T47D (cell line): Measurements from ENCODE around the gene PGC.

ENCODE experiments used
- DNase-seq, 2 experiments: peaks; one replicate each; pipeline versions ENCODE4 v3.0.0 to v3.0.0-alpha.2; 2011 to 2012; ENCODE audit warnings: low read depth in 1 of 2, low spot score in 1 of 2
- JUND ChIP-seq: IDR thresholded peaks from 2 replicates; pipeline ENCODE4 v1.6.1; 2012; ENCODE audit warnings: low read depth
- in situ Hi-C: cut with HindIII; loops from 2 replicates; pipeline ENCODE4 v1.10.0; 2016; ENCODE audit warnings: low sequenced_read_pairs, low pct_unique_long_range_greater_than_20kb

PGC gene

DNA sequence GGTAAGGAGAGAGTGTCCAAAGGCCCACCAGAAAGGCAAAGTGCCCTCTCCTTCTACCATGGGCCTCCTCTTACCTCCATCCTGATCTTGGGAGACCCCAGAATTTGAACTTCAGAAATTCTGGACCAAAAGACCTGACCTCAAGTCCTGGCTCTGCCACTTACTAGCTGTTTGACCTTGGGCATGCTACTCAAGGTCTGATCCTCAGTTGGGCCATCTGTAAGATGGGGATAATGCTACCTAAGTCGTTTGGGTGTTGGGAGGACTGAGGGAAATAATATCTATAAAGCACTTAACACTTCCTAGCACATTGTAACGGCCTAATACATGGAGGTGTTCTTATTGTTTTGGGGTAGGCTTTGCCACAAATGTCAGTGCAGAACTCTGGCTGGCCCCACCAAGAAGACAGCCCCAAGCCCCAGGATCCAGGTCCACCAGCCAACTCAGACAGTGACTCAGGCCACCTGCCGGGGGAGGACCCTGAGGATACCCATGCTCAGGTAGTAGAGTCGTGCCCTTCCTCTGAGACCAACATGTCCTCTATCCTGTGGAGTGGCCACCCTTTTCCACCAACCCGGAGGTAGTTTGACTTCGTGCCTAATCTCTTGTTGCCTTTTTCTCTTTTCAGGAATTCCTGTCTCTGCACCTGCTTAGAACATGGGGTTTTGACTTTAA is 36.0 kb upstream of the PGC start:
- no peak for DNase-seq
- TF ChIP-seq JUND, result no peak
- in situ Hi-C loops, result loop anchor here (25.0 kb wide), 1 partner anchor 254 kb away; no protein-coding TSS in a partner anchor

GRCh38 chr6:41781366-41781730 is 34.2 kb upstream of the PGC start:
- in situ Hi-C loops, result loop anchor here (25.0 kb wide), 1 partner anchor 256 kb away; no protein-coding TSS in a partner anchor
- DNase-seq, result peak in 1 of 2 experiments; percentile 64
- TF ChIP-seq JUND, result no peak

DNA sequence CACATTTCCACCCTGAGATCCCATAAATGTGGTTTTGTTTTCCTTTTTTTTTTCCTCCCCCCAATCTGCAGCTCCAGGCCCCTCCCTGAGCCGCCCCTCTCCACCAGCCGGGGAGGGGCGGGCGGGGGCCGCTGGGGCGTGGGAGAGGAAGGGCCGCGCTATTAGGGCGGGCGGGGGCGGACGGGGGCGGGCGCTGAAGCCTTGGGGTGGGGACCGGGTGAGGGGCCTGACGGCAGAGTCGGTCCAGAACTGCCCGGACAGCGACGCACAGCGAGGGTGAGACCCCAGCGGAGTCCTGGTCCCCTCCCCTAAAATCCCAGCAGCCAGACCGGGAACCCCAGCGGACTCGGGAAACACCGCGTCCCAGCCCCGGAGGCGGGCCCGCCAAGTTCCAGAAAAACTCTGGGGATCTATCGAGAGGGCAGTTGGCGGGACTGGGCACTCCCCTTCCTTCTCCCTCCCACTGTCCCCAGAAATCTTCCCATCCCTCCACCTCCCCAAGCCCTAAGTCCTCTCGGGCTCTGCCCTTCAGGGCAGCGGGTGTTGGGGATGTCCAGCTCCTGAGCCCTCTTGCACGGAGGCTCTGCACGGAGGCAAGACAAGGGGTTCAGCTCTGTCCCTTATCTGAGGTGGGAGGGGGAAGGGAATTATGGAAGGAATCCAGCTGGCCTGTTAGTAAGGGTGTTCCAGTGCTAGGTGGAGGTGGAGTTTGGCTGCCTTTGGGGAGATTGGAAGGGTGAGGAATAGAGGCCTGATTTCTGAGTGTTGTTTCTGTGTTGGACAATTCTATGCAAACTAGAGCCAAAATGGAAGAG is 33.6 kb upstream of the PGC start, which contains the start of gene PRICKLE4:
TSS of gene PRICKLE4 (plus strand) at position 232 of the 815 bp plus-strand sequence. CDS start 2,692 bp downstream, outside the sequence.
- in situ Hi-C loops, result loop anchor here (25.0 kb wide), 1 partner anchor 257 kb away; no protein-coding TSS in a partner anchor
- DNase-seq, result peak in 1 of 2 experiments; percentile 45

GRCh38 chr6:41779788-41780550 is 32.8 kb upstream of the PGC start, which contains the start of gene FRS3:
Gene FRS3, minus strand, starts transcription at chr6:41779900. Its CDS starts 2,913 bp downstream, at chr6:41776987.
- peak; percentile 86 to 93 for DNase-seq
- in situ Hi-C loops, result loop anchor here (25.0 kb wide), 1 partner anchor 257 kb away; no protein-coding TSS in a partner anchor
- no peak for TF ChIP-seq JUND

More for the DNA sequence above, 33.6 kb upstream of the PGC start, which contains the start of gene PRICKLE4:
- no peak for TF ChIP-seq JUND

- TF ChIP-seq JUND, result no peak
- in situ Hi-C loops, result loop anchor here (25.0 kb wide), 1 partner anchor 258 kb away; no protein-coding TSS in a partner anchor
- no peak for DNase-seq
Observed at GRCh38 chr6:41779336-41779735, 32.1 kb upstream of the PGC start.

DNA sequence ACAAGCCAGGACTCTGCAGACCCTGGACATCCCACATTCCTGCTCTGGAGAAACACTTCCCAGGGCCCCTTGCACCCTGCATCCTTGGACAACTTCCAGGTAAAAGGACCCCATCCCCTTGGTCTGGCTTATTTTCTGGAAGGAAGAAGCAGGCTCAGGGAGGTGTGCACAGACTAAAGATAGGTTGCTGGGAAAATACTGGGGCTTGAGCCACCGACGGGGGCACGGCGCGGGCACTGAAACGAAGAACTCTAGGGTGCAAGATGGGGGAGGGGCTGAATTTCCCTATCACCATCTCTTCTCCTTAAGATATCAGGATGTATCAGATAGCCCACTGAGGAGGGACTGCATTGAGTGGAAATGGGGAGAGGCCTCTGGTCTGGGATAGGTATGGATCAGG is 31.7 kb upstream of the PGC start:
- in situ Hi-C loops, result loop anchor here (25.0 kb wide), 1 partner anchor 258 kb away; no protein-coding TSS in a partner anchor
- TF ChIP-seq JUND, result no peak

DNA sequence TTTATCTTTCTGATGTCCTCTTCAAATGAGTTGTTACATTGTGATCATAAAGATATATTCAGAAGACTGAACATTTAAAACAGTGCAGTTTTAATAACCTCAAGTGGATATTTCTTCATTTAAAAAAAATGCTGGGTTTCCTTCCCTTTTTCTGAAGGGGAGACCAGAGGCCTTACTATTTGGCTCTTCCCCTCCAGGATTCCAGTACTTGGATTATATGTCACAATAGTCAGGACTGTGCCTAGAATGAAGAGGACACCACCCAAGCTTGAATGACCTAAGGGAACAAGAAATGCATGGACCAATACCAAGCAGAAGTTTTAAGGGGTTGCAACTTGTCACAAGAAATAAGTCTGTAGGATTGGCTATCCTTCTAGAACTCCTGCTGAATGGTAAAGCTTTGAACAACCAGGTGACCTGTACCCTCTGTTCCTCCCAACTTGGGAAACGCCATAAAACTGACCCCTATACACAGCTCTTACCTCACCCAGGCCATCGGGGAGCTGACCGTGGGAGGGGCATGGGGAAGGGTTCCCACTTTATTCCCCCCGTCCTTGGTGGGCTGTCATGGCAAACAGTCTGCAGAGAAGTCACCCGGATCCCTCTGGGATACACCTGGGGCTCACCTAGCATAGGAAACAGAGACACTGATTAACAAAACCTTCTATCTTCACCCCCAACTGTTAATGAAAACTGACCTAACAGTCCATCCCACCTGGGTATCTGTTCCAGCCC is 30.5 kb upstream of the PGC start:
- no peak for DNase-seq
- in situ Hi-C loops, result loop anchor here (25.0 kb wide), 1 partner anchor 260 kb away; no protein-coding TSS in a partner anchor
- no peak for TF ChIP-seq JUND

More for the DNA sequence above, 31.7 kb upstream of the PGC start:
- DNase-seq, result no peak

DNA sequence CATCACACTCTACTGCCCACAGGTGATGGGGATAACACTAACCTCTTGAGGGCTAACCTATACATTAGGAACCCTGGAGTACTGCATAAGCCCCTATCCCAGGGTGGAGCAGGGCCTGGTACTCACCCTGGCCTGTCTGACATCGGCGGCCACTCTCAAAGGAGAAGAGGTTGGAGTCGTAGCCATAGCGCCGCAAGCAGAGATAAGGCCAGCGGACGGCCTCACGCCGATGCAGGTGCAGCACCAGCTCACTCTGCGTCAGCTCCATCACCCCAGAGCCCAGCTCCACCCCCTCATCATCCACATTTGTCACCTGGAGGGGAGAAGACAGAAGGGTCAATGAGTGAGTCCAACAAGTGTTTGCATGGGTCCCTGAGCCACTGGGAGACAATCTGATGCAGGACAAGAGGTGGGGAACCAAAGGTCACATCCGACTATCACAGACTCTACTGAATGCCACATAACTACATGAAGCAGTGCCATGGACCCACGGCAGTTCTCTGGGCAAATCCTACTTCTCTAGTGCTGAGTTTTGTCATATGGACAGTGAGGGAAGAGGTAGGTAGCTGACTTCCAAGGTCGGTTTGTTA is 28.2 kb upstream of the PGC start:
- no peak for TF ChIP-seq JUND
- in situ Hi-C loops, result loop anchor here (25.0 kb wide), 1 partner anchor 262 kb away; no protein-coding TSS in a partner anchor
- no peak for DNase-seq

GRCh38 chr6:41774841-41775240 is 27.6 kb upstream of the PGC start:
- in situ Hi-C loops, result loop anchor here (25.0 kb wide), 1 partner anchor 262 kb away; no protein-coding TSS in a partner anchor
- no peak for TF ChIP-seq JUND
- DNase-seq, result no peak

DNA sequence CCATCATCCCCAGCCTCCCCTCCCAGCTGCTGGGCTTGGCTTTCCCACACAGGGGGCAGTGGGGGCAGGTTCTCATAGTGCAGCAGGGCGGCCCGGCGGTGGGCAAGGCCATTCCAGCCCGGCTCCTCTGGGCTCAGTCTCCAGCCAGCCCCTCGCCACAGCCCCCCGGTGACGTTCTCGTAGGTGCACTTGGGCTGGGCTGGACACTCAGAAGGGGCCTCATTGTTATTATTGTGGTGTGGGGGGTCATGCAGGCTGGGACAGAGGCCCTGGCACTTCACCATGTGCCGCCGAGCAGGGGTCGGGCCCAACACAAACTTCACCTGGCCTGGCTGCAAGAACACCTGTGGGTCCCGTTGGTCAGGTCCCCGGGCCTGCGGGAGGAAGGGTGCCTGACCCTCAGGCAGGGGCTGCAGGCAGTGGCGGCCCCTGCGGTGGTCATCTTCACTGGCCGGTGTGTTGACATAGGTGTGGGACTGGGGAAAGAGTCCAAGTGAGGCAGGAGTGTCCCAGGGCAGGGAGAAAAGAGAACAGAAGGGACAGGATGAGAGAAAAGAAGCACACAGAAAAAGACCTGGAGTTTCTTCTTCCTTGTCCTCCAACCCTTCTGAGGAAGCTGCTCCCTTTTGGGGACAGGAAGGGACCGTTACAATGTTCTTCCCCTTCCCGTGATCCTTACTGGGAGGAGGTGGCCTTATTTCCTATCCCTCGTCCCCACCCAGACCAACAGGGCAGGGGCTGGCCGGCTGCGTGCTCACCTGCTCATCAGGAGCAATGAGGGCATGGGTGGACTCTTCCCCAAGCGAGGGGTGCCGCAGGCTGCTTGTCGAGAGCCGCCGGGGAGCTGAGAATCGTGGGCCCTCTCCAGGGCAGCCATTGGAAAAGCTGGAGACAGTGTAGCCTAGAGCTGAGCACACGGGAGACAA is 24.1 kb upstream of the PGC start:
- no peak for DNase-seq
- in situ Hi-C loops, result no loop called here
- no peak for TF ChIP-seq JUND
